ENCODE data around the gene RAD23A.
A peak's percentile ranks its signal among the peaks of the same experiment; 100 is the strongest.
"Not testable (repeated sequence)": the region's sequence is repeated elsewhere in the genome, so short reads cannot be mapped to it uniquely, and the experiment has no call there.

The RAD23A gene

DNA sequence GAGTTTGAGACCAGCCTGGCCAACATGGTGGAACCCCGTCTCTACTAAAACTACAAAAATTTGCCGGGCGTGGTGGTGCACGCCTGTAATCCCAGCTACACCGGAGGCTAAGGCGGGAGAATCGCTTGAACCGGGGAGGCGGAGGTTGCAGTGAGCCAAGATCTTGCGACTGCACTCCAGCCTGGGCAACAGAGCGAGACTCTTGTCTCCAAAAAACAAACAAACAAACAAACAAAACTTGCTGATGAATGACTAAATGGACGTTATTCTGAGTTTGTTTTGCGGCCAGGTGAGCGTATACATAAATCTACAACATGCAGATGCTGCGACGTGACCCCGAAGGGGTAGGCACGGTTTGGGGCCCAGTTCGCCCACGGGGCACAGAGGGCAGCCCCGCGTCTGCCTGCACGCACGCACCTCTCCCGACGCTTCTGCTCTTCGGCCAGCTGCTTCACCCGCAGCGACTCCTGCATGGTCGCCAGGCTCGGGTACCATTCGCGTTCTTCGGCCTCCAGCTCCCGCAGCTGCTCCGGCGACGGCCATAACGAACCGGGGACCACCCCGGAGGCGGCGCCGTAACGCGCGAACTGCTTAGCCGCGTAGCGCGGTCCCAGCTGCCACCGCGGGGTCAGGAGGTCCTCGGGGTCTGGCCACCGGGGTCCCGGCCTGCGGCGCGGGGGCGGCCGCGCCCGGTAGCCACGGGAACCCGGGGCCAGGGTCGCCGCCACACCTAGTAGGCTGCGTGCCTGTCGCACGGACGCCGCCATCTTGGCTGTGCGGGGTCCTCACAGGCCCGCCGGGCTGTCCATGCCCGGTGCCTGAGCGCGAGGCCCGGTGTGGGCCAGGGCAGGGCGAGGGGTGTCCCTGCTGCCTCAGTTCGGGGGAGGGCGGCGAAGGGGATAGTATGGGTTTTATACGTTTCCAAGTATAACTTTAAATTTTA is 11.1 kb downstream of the RAD23A start, which contains the start of gene GADD45GIP1:
TSS of gene GADD45GIP1 (minus strand) at position 778 of the 943 bp plus-strand sequence. CDS start at position 767, 11 bp downstream.
- DNase-seq = peak; percentile 69

GRCh38 chr19:12957389-12957952 is 11.8 kb downstream of the RAD23A start:
- not testable (repeated sequence) for DNase-seq

DNA sequence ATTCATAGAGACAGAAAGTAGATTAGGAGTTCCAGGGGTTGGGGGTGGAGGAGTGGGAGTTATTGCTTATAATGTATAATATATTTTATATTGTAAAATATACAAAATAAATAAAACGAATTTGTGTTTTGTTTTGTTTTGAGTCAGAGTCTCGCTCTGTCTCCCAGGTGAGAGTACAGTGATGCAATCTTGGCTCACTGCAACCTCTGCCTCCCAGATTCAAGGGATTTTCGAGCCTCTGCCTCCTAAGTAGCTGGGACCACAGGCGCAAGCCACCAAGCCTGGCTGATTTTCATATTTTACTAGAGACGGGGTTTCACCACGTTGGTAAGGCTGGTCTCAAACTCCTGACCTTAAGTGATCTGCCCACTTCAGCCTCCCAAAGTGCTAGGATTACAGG is 13.8 kb downstream of the RAD23A start:
- no peak for DNase-seq

- DNase-seq = peak; percentile 48
These were observed 19.6 kb downstream of the RAD23A start for GRCh38 chr19:12965017-12965811.

- no peak for DNase-seq
These were observed 20.1 kb downstream of the RAD23A start for GRCh38 chr19:12965812-12966135.

GRCh38 chr19:12967907-12968306 is 22.2 kb downstream of the RAD23A start:
- DNase-seq = no peak

DNA sequence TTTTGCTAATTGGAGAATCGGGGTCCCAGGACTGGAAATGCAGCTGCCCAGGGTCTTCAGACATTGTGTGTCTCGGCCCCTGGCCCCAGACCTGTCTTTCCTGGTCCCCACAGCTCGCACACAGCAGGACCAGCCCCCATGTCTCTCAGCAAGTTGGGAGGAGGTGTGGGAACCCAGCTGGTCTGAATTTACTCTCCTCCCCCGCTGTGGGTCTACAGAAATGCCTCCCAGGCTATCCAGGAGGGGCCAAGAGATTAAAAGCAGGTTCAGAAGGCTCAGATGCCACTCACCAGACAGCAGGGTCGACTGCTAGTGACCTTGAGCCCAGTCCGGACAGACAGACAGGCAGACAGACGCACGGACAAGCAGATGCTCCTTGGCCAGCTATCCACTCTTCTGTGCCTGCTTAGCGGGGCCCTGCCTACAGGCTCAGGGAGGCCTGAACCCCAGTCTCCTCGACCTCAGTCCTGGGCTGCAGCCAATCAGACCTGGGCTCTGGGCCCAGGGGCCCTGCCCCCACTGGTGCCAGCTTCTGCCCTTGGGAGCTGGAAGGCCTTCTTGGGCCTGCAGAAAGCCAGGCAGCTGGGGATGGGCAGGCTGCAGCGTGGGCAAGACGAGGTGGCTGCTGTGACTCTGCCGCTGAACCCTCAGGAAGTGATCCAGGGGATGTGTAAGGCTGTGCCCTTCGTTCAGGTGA is 23.8 kb downstream of the RAD23A start, which contains the start of gene DAND5:
TSS of gene DAND5 (plus strand) at position 285 of the 697 bp plus-strand sequence. CDS start at position 370, 85 bp downstream.
- peak; percentile 16 for DNase-seq

DNA sequence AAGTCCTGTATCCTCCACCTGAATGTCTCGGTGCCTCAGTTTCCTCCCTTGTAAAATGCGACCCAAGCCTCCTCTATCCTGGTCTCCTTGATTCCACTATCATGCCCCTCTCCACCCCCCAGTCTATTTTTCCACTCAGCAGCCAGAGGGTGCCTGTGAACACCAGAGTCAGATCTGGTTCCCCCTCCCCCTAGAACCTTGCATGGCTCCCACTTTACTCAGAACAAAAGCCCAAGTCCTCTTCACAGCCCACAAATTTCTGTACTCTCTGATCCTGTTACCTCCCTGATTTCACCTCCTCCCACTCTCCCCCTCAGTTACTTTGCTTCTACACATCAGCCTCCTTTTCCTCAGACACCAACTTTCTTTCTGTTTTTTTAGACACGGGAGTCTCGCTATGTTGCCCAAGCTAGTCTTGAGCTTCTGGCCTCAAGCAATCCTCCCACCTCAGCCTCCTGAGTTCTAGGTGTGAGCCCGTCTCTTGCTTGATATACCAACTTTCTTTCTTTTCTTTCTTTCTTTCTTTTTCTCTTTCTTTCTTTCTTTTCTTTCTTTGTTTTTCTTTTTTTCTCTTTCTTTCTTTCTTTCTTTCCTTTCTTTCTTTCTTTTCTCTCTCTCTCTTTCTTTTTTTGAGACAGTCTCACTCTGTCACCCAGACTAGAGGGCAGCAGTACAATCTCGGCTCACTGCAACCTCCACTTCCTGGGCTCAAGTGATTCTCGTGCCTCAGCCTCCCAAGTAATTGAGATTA is 24.6 kb downstream of the RAD23A start:
- DNase-seq = no peak

DNA sequence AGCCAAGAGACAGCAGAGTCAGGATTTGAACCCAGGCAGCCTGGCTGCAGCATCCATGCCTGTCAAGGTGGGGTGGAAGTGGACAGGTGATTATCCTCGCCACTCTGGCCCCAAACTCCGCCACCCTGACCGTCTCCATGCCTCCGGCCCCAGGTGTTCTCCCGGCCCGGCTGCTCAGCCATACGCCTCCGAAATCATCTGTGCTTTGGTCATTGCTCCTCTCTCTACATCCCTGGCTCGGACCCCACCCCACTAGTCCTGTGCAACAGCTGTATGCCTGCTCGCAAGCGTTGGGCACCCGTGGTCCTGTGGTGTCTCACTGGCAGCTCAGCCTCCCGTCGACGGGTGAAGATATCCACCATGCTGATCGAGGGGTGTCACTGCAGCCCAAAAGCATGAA is 27.6 kb downstream of the RAD23A start:
- DNase-seq = no peak

GRCh38 chr19:12974301-12975220 is 28.9 kb downstream of the RAD23A start:
- DNase-seq = no peak

GRCh38 chr19:12975221-12975741 is 29.6 kb downstream of the RAD23A start:
- DNase-seq = no peak

DNA sequence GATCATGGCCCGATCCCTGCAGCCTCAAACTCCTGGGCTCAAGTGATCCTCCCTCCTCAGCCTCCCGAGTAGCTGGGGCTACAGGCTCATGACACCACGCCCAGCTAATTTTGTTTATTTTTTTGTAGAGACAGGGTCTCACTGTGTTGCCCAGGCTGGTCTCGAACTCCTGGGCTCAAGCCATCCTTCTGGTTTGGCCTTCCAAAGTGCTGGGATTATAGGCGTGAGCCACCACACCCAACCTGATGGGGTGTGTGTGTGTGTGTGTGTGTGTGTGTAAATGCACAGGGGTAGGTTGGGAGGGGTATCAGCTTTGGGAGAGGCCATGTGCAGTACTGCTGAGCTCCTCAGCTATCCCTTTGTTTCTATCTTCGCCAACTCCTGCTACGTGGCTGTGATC is 30.4 kb downstream of the RAD23A start:
- not testable (repeated sequence) for DNase-seq

DNA sequence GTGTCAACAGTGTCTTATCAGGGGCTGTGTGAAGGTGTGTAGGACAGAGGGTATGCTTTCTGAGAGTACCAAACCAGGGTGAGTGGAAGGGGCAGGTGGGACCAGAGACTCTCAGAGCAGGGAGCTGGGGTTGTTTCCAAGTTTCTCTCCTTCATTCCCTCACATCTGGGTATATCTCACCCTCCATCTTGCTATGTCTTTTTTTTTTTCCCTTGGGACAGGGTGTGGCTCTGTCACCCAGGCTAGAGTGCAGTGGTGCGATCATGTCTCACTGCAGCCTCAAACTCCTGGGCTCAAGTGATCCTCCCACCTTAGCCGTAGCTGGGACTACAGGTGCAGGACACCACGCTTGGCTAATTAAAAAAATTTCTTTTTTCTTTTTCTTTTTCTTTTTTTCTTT is 34.3 kb downstream of the RAD23A start:
- DNase-seq = no peak

DNA sequence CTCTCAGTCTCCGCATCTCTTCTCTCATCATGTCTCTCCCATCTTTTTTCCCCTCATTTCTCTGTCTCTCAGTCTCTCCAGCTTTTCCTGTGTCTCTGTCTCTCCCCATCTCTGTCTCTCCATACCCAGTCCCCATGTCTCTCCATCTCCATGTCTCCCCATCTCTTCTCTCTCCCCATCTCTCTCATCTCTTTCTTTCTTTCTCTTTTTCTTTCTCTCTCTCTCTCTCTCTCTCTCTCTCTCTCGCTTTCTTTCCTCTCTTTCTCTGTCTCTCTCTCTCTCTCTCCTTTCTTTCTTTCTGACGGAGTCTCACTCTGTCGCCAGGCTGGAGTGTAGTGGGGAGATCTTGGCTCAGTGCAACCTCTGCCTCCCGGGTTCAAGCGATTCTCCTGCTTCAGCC is 37.0 kb downstream of the RAD23A start:
- no peak for DNase-seq

DNA sequence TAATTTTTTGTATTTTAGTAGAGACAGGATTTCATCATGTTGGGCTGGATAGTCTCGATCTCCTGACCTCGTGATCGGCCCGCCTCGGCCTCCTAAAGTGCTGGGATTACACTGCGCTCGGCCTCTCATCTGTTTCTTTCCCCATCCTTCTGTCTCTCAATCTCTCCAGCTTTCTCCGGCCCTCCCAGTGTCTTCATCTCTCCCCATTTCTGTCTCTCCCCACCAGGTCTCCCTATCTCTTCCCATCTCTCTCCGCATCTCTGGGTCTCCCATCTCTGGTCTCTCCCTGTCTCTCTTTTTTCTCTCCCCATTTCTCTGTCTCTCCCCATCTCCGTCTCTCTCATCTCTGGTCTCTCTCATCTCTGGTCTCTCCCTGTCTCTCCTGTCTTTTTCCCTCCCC is 37.4 kb downstream of the RAD23A start:
- DNase-seq = no peak

GRCh38 chr19:12983542-12984142 is 38.0 kb downstream of the RAD23A start:
- peak; percentile 54 for DNase-seq

DNA sequence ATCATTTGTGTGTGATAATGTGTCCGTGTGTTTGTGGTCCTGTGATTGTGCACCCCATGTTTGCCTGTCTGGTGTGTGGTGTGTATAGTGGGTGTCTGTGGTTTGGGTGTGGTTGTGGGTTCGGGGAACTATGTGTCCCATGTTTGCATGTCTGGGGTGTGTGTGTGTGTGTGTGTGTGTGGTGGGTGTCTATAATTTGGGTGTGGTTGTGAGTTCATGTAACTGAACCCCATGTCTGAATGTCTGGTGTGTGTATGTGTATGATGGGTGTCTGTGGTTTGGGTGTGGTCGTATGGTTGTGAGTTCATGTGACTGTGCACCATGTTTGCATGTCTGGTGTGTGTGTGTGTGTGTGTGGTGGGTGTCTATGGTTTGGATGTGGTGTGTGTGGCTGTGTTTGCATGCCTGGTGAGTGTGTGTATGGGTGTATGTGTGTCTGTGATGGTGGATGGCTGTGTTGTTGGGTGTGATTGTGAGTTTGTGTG is 38.5 kb downstream of the RAD23A start:
- no peak for DNase-seq

- no peak for DNase-seq
These were observed 39.0 kb downstream of the RAD23A start for GRCh38 chr19:12984683-12985048.

- no peak for DNase-seq
These were observed 39.6 kb downstream of the RAD23A start for GRCh38 chr19:12985049-12985776.

Measured in NCI-H226 (cell line).